NCI-H345 (cell line): Measurements from ENCODE around the gene ASTL.

Source experiments
- DNase-seq: peaks from one replicate; lab custom pipeline; 2025; lab: John Stamatoyannopoulos, UW

Gene ASTL

DNA sequence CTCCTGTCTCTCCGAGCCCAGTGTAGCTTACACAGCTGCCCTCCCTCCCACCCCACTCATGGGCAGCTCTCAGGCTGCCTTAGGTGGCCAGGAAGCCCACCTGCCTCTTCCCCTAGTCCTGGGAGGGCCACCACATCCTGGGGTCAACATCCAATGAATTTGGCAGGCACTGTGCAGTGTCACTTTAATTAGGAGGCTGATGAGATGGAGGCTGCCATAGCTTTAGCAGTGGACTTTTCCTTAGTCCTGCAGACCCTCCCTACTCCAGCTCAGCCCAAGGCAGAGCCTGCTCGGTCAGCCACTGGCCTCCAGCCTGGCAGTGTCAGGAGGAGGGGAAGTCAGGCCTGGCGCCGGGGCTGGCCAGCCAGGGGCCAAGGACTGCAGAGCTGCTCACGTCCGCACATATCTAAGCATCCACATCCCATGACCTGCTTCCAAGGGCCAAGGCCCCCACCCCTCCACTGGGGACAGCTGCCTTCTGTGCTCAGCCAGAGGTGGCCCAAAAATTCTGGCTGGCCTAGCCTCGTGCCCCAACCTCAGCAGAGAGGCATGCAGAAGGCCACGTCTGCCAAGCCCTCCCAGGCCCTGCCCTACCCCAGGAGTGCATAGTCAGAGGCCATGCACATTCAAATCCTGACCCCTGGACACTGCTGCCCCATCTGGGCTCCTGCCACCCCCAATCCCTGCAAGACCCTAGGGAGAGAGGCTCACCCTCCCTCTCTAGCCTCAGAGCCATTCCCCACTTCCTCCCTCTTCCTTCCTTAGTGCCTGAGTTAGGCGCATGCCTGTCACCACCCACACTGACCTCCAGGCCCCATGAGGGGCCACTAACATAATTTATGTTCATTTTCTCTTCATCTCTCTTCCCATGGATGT lies 55.0 kb downstream of the ASTL start:
- no peak for DNase-seq

DNA sequence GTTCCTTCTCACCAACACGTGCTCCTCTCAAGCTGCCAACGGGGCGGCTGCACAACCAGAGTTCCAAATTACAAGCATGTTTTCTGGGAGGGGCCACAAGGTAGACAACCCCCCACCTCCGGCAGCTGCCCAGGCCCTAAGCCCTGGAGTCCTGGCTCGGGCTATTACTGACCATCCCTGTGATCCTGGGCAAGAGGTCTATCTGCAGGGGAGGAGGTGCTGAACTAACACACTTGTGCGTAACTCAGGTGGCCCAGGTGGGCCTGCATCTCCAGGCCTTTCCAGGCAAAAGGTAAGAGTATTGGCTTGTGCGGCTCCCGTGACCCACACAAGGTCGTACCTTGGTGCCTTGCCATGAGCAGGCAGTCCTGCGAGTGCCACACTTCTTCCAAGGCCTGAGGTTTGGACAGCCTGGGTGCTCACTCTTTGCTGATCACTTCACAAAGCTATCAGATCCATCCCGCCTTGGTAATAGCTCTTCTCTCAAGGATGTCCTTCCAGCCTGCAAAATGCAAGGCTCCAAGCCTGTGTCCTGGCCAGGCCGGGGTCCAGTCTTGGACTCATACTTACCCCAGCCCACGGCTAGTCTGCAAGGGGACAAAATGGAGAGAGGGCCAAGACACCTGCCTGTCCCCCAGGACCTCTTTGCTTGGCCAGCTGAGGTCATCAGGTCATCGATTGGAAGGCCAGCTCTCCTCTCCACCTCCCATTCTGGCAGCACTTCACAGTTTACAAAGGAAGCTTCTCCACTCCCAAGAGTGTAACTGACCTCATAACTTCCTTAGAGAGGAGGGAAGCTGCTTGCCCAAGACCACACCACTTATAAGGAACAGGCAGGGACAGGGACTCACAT lies 55.9 kb downstream of the ASTL start:
- DNase-seq = no peak

DNA sequence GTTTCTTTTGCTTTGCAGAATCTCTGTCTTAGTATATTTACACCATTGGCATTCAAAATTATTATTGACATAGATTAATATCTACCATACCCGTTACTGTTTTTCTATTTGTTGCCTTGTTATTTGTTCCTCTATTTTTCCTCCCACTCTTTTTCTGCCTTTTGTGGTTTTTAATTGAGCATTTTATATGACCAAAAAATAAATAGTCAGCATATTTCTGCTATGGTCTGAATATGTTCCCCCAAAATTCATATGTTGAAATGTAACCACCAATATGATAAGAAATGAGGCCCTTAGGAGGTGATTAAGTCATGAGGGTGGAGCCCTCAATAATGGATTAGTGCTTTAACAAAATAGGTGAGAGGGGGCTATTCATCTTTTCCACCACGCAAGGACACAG lies 57.3 kb downstream of the ASTL start:
- no peak for DNase-seq

- no peak for DNase-seq
These were observed 63.0 kb downstream of the ASTL start for GRCh38 chr2:96075199-96075771.

DNA sequence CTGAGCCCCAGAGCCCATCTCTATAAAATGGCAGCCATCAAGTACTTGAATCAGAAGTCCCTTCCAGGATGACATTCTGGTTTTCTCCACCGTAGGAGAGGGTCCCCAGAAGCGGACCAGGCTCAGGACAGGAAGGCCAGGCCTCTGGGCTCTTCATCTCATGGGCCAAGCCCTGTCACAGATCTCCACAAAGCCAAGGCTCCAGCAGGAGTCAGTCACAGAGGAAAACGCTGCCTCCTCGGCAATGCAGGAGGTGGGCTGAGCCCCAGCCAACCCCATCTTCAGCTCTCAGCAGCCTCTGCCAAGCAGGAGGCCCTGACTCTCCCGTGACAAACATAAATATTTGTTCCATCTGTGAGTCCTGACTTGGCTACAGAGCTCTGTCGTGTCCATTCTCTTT lies 64.1 kb downstream of the ASTL start:
- no peak for DNase-seq

DNA sequence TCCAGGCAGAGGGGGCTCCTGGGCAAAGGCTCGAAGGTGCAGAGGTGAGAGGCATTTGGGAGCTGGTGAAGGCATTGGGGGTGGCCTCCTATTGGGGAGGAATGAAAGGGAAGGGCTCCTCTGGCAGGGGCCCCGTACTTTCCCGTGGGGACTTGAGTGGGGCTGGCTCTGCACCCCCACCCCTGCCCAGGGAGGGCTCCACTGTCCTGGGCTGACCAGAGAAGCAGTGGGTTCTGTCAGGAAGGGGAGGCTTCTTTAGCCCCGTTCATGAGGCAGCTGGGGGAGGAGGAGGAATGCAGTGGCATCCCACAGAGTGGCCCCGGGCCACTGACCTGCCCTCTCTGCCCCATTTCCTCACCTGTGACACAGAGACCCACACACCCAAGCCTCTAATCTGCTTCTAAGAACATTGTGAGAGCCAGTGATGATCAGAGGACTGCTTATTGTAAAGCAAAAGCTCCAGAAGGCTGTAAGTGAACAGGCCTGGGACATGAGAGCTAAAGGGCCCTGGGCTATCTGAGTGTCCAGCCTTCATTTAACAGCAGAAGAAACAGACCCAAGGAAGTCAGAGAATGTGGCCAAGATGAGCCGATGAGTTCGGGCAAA lies 65.0 kb downstream of the ASTL start:
- DNase-seq = no peak
